Caki2 (cell line): ENCODE data around the gene CDC42EP5. TPM values are rescaled to one million over a fixed set of nuclear protein-coding genes. Genes with fewer than 3 reads are reported as not detected.

ENCODE experiments used
- DNase-seq: peaks from one replicate; pipeline ENCODE4 v3.0.0-alpha.2; 2015; ENCODE audit warnings: low read depth
- in situ Hi-C: cut with HindIII; loops from 2 replicates; pipeline ENCODE4 v1.10.0; 2016; ENCODE audit warnings: low sequenced_read_pairs, low pct_unique_long_range_greater_than_20kb, mixed read lengths
- total RNA-seq: library from RNA; depleted of rRNA; stranded (reverse); fragments of >200 nt; shearing (Covaris generic); gene quantifications from 2 replicates; pipeline ENCODE4 v1.2.3, GENCODE V29; 2014; ENCODE audit warnings: low replicate concordance

CDC42EP5 gene
- total RNA-seq, 1 experiment from 2014 or later = not detected

- in situ Hi-C loops = no loop called here
Measured at GRCh38 chr19:54434873-54435214, 38.3 kb downstream of the CDC42EP5 start.

GRCh38 chr19:54434112-54434872 lies 38.8 kb downstream of the CDC42EP5 start:
- DNase-seq = no peak
- in situ Hi-C loops = no loop called here

More at GRCh38 chr19:54434873-54435214, 38.3 kb downstream of the CDC42EP5 start:
- DNase-seq = no peak

GRCh38 chr19:54433697-54434096 lies 39.4 kb downstream of the CDC42EP5 start:
- in situ Hi-C loops = no loop called here
- DNase-seq = no peak

GRCh38 chr19:54432144-54432738 lies 40.9 kb downstream of the CDC42EP5 start:
- in situ Hi-C loops = no loop called here
- peak; percentile 12 for DNase-seq

GRCh38 chr19:54431255-54431838 lies 41.7 kb downstream of the CDC42EP5 start:
- DNase-seq = peak; percentile 17

GRCh38 chr19:54430306-54431254 lies 42.5 kb downstream of the CDC42EP5 start:
- in situ Hi-C loops = no loop called here
- DNase-seq = peak; percentile 41

More at GRCh38 chr19:54431255-54431838, 41.7 kb downstream of the CDC42EP5 start:
- in situ Hi-C loops = no loop called here

GRCh38 chr19:54429545-54430227 lies 43.4 kb downstream of the CDC42EP5 start:
- in situ Hi-C loops = no loop called here

GRCh38 chr19:54429176-54429495 lies 44.0 kb downstream of the CDC42EP5 start:
- in situ Hi-C loops = no loop called here
- DNase-seq = no peak

More at GRCh38 chr19:54429545-54430227, 43.4 kb downstream of the CDC42EP5 start:
- DNase-seq = no peak

- in situ Hi-C loops = no loop called here
- DNase-seq = no peak
Measured at GRCh38 chr19:54428323-54429175, 44.5 kb downstream of the CDC42EP5 start.

- in situ Hi-C loops = no loop called here
Measured at GRCh38 chr19:54427586-54427985, 45.5 kb downstream of the CDC42EP5 start.

GRCh38 chr19:54426291-54426931 lies 46.7 kb downstream of the CDC42EP5 start:
- DNase-seq = peak; percentile 16
- in situ Hi-C loops = no loop called here

More at GRCh38 chr19:54427586-54427985, 45.5 kb downstream of the CDC42EP5 start:
- DNase-seq = no peak

- in situ Hi-C loops = no loop called here
- no peak for DNase-seq
Measured at GRCh38 chr19:54425382-54425723, 47.7 kb downstream of the CDC42EP5 start.

- DNase-seq = no peak
- in situ Hi-C loops = no loop called here
Measured at GRCh38 chr19:54424660-54425381, 48.3 kb downstream of the CDC42EP5 start.

- in situ Hi-C loops = no loop called here
- DNase-seq = no peak
Measured at GRCh38 chr19:54424201-54424600, 48.9 kb downstream of the CDC42EP5 start.

GRCh38 chr19:54422136-54422535 lies 51.0 kb downstream of the CDC42EP5 start:
- DNase-seq = no peak
- in situ Hi-C loops = no loop called here

- in situ Hi-C loops = no loop called here
- no peak for DNase-seq
Measured at GRCh38 chr19:54421521-54421920, 51.6 kb downstream of the CDC42EP5 start.
